Vagina (tissue), 2 donors: ENCODE results near the gene TMEM134. TPM values are rescaled to one million over a fixed set of nuclear protein-coding genes. Genes with fewer than 3 reads are reported as not detected.
"Not testable (repeated sequence)": the region's sequence is repeated elsewhere in the genome, so short reads cannot be mapped to it uniquely, and the experiment has no call there.

Source experiments
- DNase-seq, 2 donors: peaks; one replicate each; pipeline ENCODE4 v3.0.0-alpha.2; 2017; ENCODE audit errors: extremely low spot score in 2 of 2
- H3K27ac ChIP-seq: fragments of 200-600 bp; sonication (generic); one replicate; pipeline ENCODE4 v1.5.1; 2019
- H3K27me3 ChIP-seq: fragments of 200-600 bp; sonication (generic); one replicate; pipeline ENCODE4 v1.5.1; 2019
- H3K36me3 ChIP-seq, 2 donors: fragments of 200-600 bp; sonication (generic); one replicate each; pipeline ENCODE4 v1.5.1; 2017 to 2019
- H3K4me1 ChIP-seq: fragments of 200-600 bp; sonication (generic); one replicate; pipeline ENCODE4 v1.5.1; 2019
- H3K4me3 ChIP-seq, 2 donors: fragments of 200-600 bp; sonication (generic); 1 replicate in 1 of 2; 2 replicates in 1 of 2; pipeline ENCODE4 v1.5.1; 2016 to 2019
- H3K9me3 ChIP-seq: fragments of 200-600 bp; sonication (generic); one replicate; pipeline ENCODE4 v1.5.1; 2019
- POLR2A ChIP-seq, 2 donors: fragments of 450-650 bp; IDR thresholded peaks; one replicate each; pipeline ENCODE4 v1.6.1; 2017; ENCODE audit warnings: antibody characterized with exemption in 2 of 2, mild to moderate bottlenecking in 2 of 2, moderate library complexity in 2 of 2
- POLR2AphosphoS5 ChIP-seq, 2 donors: sonication (generic); formaldehyde crosslinking; IDR thresholded peaks; one replicate each; pipeline ENCODE4 v1.9.0; 2017; ENCODE audit warnings: antibody characterized with exemption in 2 of 2, mild to moderate bottlenecking in 2 of 2, low read depth in 1 of 2; ENCODE audit not compliant: insufficient read depth in 1 of 2
- intact Hi-C: fragments of 100-400 bp; cut with DNase I; formaldehyde crosslinking; loops from one replicate; pipeline ENCODE4 v1.15.1; 2023
- total RNA-seq: library from RNA; depleted of rRNA; stranded (reverse); fragments of >200 nt; gene quantifications from one replicate; pipeline ENCODE4 v1.2.3, GENCODE V29; 2016
- TF ChIP-seq, protein P1 (sequence below), 3 experiments: fragments of 450-650 bp in 2 of 3; fragments of 200-600 bp in 1 of 3; sonication (generic) in 1 of 3; IDR thresholded peaks; one replicate each; pipeline ENCODE4 v1.5.1; 2017 to 2019; ENCODE audit warnings: antibody characterized with exemption in 3 of 3, mild to moderate bottlenecking in 2 of 3, moderate library complexity in 2 of 3

TMEM134 gene
- total RNA-seq, 1 donor from 2014 or later = 88.6 TPM

DNA sequence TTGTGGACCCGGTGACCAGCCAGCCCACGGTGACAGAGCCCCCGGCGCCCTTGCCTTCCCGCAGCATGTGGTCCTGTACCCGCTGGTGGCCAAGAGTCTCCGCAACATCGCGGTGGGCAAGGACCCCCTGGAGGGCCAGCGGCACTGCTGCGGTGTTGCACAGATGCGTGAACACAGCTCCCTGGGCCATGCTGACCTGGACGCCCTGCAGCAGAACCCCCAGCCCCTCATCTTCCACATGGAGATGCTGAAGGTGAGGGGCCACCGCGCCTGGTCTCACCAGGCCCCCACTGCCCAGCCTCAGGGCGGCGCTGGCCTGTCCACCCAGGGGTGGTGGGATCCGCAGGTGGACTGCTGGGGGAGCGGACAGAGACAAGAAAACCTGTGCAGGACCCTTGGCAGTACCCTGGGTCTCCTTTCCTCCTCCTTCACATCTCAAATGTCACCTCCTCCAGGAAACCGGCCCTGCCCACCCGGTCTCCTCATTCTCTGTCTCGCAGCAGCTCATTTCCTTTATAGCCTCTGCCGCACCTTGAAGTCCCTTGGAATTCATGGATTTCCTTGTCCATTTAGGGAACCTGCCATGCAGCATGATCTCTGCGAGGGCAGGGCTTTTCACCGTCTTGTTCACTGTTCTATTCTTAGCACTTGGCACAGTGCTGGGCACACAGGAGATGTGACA is 20.3 kb upstream of the TMEM134 start:
- TF ChIP-seq POLR2AphosphoS5 (IDR thresholded peaks at IDR 0.05; ENCODE audit: insufficient read depth in 1 of 2, low read depth in 1 of 2) = no peak
- TF ChIP-seq, protein P1, sequence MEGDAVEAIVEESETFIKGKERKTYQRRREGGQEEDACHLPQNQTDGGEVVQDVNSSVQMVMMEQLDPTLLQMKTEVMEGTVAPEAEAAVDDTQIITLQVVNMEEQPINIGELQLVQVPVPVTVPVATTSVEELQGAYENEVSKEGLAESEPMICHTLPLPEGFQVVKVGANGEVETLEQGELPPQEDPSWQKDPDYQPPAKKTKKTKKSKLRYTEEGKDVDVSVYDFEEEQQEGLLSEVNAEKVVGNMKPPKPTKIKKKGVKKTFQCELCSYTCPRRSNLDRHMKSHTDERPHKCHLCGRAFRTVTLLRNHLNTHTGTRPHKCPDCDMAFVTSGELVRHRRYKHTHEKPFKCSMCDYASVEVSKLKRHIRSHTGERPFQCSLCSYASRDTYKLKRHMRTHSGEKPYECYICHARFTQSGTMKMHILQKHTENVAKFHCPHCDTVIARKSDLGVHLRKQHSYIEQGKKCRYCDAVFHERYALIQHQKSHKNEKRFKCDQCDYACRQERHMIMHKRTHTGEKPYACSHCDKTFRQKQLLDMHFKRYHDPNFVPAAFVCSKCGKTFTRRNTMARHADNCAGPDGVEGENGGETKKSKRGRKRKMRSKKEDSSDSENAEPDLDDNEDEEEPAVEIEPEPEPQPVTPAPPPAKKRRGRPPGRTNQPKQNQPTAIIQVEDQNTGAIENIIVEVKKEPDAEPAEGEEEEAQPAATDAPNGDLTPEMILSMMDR (IDR thresholded peaks at IDR 0.05) = no peak
- TF ChIP-seq POLR2A (IDR thresholded peaks at IDR 0.05) = no peak
- Histone ChIP-seq H3K9me3 (no peaks in the 10 kb centered on the region), H3K4me1 (peaks cover 21% of the 10 kb centered on the region), H3K4me3 (no peak overlapping the region), H3K36me3 (peaks cover 0 to 47% of the 10 kb centered on the region in 2 donors), H3K27ac (no peak overlapping the region), H3K27me3 (no peaks in the 10 kb centered on the region)
- DNase-seq = no peak
- intact Hi-C loops = no loop called here

DNA sequence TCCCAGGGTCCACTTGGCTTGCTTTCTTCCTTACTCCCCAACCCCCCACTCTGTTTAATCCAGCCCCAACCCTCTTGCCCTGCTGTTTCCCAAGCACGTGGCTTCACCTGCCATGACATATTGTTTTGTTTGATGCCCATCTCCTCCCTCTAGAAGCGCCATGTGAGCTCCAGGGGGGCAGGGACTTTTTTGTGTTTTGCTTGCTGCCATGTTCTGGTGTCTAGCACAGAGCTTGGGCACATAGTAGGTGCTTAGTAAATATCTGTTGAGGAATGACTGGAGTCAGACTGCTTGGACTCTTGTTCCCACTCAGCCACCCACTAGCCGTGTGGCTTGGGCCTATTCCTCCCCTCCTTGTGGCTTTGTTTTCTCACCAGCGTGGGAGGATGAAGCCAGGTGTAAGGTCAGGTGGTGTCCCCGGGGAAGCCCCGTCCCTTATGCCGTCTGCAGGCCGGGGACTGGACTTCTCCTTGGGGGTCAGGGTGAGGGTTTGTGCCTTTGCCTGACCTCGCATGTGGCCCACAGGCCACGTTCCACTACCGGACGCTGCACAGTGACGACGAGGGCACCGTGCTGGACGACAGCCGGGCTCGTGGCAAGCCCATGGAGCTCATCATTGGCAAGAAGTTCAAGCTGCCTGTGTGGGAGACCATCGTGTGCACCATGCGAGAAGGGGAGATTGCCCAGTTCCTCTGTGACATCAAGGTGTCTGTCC is 17.6 kb upstream of the TMEM134 start:
- H3K27ac ChIP-seq = no peak overlapping the region
- DNase-seq = no peak
- no peak overlapping the region for H3K4me3 ChIP-seq
- H3K36me3 ChIP-seq = peaks cover 0 to 31% of the 10 kb centered on the region in 2 donors
- no peak for TF ChIP-seq POLR2A (IDR thresholded peaks at IDR 0.05)
- TF ChIP-seq POLR2AphosphoS5 (IDR thresholded peaks at IDR 0.05; ENCODE audit: insufficient read depth in 1 of 2, low read depth in 1 of 2) = no peak
- TF ChIP-seq, protein P1 (IDR thresholded peaks at IDR 0.05) = no peak
- H3K4me1 ChIP-seq = peaks cover 33% of the 10 kb centered on the region
- no peaks in the 10 kb centered on the region for H3K9me3 ChIP-seq
- H3K27me3 ChIP-seq = no peaks in the 10 kb centered on the region
- intact Hi-C loops = no loop called here

DNA sequence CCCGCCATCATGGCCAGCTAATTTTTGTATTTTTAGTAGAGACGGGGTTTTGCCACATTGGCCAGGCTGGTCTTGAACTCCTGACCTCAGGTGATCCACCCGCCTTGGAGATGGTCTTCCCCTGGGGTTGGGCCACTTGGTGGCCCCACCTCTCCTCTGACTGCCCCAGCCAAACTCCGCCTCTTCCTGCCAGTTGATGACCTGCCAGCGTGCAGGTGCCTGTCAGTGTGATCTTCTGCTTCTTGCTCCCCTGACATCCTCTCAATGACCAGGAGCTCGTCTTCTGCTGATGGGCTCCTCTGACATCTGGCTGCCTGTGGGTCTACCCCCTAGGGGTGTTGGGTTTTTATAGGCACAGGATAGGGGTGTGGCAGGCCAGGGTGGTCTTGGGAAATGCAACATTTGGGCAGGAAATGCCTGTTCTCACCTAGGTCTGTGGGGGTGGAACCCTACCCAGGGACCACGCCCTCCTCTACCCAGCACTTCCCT is 16.9 kb upstream of the TMEM134 start:
- H3K36me3 ChIP-seq = peaks cover 0 to 25% of the 10 kb centered on the region in 2 donors
- H3K4me3 ChIP-seq, H3K27ac ChIP-seq, H3K9me3 ChIP-seq, intact Hi-C loops, DNase-seq, H3K27me3 ChIP-seq: not testable (repeated sequence)
- peaks cover 33% of the 10 kb centered on the region for H3K4me1 ChIP-seq

DNA sequence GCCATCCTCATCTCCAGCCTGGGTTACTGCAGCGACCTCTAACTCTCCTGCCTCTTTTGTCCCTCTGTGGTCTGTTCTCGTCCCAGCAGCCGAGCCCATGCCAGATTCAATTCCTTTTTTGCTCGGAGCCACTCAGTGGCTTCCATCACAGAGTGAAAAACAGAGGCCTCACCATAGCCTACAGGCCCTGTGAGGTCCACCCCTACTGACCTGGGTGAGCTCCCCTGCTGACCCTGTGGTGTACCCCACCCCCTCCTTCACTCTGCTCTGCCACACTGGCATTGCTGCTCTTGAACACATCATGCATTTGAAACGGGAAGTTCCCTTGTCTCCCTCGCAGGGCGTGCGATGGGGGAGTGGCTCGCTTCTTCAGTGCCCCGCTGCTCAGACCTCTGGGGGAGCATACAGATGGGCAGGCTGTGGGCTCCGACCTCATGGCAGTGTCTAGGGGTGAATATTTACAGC is 15.8 kb upstream of the TMEM134 start:
- TF ChIP-seq, protein P1 (IDR thresholded peaks at IDR 0.05) = no peak
- TF ChIP-seq POLR2AphosphoS5 (IDR thresholded peaks at IDR 0.05; ENCODE audit: insufficient read depth in 1 of 2, low read depth in 1 of 2) = no peak
- TF ChIP-seq POLR2A (IDR thresholded peaks at IDR 0.05) = no peak
- intact Hi-C loops = no loop called here
- Histone ChIP-seq H3K36me3 (peaks cover 0 to 15% of the 10 kb centered on the region in 2 donors), H3K27me3 (no peaks in the 10 kb centered on the region), H3K4me3 (no peak overlapping the region), H3K9me3 (no peaks in the 10 kb centered on the region), H3K27ac (no peak overlapping the region), H3K4me1 (peaks cover 33% of the 10 kb centered on the region)
- DNase-seq = no peak

DNA sequence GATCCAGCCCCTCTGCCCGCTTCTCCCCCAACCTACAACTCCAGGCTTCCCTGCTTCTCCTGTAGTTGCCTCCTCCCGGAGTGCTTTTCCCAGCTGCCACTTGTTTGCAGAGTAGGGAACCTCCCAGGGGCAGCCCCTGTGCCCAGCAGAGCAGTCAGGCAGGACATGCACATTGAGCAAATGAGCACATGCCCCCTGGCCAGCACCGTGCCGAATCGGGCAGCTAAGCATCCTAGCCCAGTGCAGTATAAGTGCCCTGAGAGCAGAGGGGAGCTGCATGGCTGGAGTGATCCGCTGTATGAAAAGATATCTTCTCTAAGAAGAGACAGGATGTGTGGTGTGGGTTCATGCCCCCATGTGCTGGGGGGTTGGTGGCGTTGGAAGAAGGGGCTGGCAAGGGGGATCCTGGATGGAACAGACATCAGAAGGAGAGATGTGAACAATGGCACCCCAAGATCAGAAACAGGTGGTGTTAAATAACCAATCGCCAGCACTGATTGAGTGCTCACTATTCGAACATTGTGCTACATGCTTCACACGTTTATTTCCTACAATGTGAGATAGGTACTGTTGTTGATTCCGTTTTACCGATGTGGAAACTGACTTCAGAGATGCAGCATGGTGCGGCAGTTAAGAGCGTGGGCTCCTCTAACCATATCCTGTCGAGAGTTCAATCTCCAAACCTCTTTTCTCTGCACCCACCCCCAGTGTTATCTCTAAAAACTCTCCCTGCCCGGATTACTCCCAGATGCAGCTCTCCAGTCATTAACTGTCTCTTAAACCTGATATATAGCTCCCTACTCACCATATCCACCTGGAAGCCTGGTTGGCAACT is 15.0 kb upstream of the TMEM134 start:
- no peaks in the 10 kb centered on the region for H3K9me3 ChIP-seq
- peak overlapping the region; percentile 78 for H3K27ac ChIP-seq
- peaks cover 33% of the 10 kb centered on the region for H3K4me1 ChIP-seq
- H3K4me3 ChIP-seq = peak overlapping the region; percentile 55 to 61
- H3K27me3 ChIP-seq = no peaks in the 10 kb centered on the region
- peaks cover 0 to 11% of the 10 kb centered on the region in 2 donors for H3K36me3 ChIP-seq
- no peak for DNase-seq
- intact Hi-C loops = no loop called here
- TF ChIP-seq POLR2A (IDR thresholded peaks at IDR 0.05) = no peak
- TF ChIP-seq, protein P1 (IDR thresholded peaks at IDR 0.05) = no peak
- no peak for TF ChIP-seq POLR2AphosphoS5 (IDR thresholded peaks at IDR 0.05; ENCODE audit: insufficient read depth in 1 of 2, low read depth in 1 of 2)
